Inflammatory macrophage treated with lipopolysaccharide for 4 hours (primary cell): ENCODE results near the gene RNPEPL1.
"Not testable (repeated sequence)": the region's sequence is repeated elsewhere in the genome, so short reads cannot be mapped to it uniquely, and the experiment has no call there.

Experiments
- DNase-seq: peaks from one replicate; pipeline ENCODE4 v3.0.0-alpha.2; 2020

Gene RNPEPL1

DNA sequence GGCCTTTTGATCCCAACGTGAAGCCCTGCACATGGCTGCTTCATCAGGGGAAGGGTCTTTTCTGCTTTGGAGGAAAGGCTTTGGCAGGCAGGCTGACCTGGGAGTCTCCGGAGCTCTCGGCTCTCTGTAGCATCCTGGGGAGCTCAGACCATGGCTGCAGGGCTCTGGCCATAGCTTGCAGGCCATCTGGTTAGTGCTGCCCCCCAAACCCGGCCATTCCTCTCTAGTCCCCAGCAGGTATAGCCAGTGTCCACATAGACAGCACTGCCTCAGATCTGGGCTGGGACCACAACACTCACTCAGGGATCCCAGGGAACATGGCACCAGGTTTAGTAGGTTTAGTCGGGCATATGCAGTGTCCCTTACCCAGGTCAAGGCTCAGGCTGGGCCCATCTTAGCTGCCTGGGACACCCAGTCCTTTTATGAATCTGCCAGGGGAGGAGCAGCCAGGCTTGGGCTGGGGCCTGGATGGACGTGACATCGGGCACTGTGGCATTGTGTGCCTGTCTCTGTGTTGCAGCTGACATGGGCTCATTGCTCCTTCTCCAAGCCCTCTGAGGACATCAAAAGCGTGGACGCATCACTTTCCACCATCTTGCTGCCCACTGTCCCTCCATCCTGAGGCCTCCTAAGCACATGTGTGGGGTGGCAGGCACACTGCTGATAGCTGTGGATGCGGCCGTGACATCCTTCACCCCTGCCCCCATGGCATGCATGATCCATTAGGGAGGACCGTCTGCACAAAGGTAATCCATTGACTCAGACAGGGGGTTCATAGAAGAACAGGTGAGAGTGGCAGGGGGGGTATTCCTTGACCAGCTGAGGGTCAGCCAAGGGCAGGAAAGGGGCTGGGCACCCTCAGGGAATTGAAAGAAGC lies 37.8 kb downstream of the RNPEPL1 start:
- no peak for DNase-seq

DNA sequence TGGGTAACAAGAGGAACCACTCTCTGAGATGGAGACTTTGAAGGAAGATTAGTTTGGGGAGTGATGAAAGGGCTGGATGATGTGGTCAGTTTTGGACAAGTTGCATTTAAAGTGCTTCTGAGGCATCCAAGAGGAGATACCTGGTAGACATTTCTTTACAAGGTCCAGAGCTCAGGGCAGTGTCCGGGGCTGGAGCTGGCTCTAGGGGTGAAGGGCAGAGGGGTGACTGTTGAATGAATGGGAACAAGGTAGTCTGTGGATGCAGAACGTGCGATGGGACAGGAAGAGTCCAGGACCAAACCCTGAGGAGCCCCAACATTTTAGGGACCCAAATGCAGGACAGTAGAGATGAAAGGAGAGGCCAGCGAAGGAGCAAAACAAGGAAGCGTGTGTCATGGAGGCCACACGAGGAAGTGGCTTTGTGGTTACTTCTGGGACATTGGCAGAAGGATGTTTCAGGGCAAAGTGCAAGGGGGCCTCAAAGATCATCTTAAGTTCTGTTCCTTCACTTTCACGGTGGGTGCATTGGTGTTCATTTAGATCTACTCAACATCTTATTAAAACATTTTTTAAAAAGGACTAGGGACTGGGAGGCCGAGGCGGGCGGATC lies 43.4 kb downstream of the RNPEPL1 start:
- DNase-seq, result peak; percentile 73

DNA sequence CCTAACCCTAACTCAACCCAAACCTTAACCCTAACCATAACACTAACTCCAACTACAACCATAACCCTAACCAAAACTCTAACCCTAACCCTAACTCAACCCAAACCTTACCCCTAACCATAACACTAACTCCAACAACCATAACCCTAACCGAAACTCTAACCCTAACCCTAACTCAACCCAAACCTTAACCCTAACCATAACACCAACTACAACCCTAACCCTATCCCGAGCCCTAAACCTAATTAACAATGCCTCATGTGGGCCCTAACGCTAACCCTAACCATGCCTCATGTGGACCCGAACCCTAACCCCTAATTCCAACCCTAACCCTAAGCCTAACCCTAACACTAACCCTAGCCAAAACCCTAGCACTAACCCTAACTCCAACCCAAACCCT lies 45.5 kb downstream of the RNPEPL1 start:
- DNase-seq, result no peak

DNA sequence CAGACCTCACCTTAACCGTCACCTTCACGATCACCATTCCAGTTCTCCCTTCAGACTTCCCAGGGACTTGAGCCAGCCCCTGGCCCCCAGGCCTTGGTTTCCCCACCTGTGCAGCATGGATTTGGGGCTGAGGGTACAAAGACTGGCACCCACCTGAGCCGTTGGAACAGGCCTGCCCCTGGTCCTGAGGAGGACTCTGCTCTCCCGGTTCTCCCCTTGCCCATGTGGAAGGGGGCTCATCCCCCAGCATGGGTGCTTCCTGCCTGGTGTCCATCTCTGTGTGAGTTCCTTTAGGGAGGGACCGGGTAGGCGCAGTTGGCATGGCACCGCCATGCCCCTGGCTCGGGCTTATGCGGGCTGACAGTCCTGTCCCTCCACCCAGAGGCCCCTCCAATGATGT lies 46.1 kb downstream of the RNPEPL1 start:
- no peak for DNase-seq

DNA sequence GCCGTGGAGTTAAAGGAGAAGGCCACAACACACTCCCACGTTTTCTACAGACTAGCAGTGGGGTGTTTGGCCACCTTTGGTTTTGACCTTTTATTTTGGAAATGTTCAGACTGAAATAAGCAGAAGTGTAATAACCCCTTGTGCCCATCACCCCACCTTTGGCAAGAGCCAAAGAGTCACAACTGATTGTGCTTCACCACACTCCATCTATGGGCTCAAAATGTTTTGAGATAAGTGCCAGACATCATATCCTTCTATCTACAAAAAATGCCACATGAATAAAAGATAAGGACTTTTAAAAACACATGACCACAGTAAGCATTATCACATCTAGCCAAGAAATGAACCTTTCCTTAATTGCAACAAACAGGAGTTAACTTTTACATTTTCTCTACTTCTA lies 47.1 kb downstream of the RNPEPL1 start:
- no peak for DNase-seq

DNA sequence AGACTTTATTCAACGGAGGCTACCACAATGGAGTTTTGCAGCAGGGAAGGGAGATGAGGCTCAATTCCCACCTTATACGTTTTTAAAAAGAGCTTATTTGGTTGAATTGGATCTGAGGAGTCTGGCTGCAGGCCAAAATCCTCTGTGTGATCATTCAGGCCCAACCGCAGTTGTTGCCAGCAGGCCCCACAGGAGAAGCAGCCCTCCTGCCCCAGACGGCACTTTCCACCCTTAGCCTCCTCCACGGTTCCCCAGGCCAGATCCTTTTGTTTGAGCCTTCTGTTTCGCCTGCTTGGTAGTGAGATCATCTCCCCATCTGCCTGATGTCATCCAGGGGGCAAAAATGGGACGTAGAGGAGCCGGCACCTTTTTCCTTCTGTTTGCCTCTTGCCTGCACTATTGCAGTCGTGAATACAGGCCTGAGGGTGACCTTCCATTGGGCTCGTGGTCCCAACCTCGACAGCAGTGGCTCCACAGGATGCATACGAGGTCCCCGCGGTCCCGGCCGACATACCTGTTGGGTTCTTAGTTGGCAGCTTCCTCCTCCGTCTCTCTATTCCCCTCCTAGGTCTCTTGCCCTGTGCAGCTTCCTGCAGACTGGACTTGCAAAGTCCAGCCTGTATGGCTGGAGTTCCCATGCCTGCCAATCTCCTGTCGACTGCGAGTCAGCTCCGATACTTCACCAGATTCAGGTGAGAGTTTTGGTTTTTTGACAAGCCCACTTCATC lies 47.7 kb downstream of the RNPEPL1 start:
- DNase-seq, result no peak

DNA sequence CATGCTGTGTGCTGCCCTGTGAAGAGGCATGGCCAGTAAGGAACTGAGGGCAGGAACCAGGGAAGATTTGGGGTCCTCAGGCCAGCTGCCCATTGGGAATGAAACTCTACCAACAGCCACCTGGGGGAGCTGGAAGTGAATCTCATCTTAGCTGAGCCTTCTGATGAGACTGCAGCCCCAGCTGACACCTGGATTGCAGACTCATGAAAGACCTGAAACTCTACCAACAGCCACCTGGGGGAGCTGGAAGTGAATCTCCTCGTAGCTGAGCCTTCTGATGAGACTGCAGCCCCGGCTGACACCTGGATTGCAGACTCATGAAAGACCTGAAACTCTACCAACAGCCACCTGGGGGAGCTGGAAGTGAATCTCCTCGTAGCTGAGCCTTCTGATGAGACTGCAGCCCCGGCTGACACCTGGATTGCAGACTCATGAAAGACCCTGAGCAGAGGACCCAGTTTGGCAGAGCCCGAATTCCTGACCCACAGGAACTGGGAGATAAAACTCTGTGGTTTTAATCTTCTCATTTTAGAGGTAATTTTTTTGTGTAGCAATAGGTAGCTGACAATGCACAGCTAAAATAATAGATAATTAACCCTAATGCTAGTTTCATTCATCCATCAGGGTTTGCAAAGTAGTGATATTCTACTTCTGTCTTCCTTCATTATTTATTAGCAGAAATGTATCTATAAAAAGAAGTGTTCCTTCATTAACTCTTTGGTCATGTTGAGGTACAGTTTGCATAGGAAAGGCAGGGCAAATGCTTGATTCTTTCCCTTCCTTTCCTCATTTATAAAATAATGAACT lies 48.8 kb downstream of the RNPEPL1 start:
- not testable (repeated sequence) for DNase-seq

DNA sequence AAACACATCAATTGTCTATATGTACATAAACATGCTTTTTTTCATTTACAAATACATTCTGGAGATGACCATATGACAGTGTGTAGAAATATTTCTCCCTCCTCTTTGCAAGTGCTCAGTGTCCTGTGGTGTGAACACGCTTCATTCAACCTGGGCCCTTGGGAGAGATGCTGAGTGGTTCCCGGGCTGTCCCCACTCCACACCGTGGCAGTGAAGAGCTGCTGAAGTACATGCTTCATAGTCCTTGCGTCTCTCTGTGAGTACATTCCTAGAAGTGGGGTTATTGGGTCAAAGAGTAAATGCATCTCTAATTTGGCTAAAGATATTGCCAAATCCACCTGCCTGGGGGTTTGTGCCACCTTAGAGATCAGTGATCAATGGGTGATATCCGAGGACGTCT lies 50.5 kb downstream of the RNPEPL1 start:
- DNase-seq, result no peak

DNA sequence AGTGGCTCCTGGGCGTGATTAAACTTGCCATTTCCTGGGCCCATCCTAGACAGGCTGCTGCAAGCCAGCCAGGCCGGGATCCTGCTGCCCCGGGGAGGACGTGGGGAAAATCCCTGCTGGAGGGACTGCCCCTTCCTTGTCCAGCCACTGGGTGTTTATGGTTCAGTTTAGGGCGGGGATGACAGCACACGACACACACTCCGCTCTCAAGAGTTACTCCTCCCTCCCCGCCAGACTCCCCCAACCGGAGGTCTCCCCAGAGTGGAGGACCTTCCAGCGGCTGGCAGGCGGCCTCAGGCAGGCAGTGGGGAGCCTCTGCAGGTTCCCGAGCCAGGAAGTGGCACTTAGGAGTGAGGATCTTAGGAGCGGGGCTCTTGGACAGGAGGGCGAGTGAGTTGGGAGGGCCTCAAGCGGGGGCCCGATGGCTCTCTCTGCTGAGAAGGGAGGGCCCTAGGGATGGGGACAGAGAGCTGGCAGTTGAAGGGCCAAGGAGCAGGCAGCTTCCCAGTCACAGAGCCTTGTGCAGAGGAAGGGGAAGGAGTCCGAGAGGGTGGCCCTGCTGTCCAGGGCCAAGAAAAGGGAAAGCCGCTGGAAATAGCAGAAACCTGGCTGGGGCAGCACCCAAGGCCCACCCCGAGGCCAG lies 51.3 kb downstream of the RNPEPL1 start:
- peak; percentile 84 for DNase-seq

DNA sequence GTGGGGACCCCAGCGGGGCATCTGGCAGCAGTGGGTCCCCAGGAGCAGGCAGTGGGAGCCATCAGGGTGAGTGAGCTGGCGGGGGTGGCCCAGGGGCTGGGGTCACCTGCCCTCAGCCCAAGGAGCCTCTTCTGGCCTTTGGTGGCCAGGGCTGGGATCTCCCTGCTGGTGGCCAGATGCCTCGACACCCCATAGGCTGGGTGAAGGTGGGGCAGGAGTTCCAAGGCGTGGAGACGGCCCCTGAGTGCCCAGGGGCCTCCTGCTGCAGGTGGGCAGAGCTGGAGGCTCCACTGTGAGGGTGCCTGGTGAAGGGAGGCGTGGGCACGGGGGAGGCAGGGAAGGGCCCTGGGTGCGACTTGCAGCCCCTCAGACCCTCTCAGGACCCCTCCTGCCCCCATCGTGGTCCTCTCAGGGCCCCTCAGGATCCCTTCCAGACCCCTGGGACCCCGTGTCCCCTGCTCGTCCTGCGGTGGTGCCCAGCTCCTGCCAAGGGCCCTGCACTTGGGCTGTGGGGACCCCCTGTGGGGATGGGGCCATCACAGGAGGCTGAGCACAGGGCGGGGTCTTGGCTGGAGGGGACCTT lies 52.0 kb downstream of the RNPEPL1 start:
- no peak for DNase-seq

DNA sequence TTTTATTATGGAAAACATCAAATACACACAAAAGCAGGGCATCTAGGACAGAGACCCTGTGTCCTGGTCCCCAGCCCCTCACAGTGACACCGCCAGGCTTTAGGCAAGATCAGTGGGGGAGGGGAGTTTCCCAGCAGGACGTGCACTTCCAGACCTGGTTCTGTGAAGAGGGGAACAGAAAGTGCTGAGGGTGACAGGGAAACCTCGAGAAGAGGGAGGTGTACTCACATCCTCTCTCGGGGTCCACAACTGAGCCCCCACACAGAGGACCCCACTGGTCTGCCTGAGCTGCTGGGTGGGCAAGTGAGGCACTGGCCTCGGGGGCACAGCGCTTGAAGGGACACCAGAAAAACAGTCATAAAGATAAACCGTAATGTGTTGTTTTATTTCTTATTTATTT lies 52.6 kb downstream of the RNPEPL1 start:
- DNase-seq, result peak; percentile 69

DNA sequence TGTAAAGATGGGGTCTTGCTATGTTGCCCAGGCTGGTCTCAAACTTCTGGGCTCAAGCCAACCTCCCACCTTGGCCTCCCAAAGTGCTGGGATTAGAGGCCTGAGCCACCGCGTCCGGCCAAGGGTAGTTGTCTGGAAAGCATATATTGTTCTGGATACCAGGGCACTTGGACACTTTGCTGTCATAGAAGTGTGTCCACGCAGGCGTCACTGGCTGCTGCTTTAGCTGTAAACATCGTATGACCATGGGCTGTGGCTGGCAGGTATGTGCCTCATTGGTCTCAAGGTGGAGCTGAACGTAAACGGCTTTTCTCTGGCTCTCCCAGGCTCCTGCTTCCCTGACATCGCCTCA lies 53.8 kb downstream of the RNPEPL1 start:
- no peak for DNase-seq

DNA sequence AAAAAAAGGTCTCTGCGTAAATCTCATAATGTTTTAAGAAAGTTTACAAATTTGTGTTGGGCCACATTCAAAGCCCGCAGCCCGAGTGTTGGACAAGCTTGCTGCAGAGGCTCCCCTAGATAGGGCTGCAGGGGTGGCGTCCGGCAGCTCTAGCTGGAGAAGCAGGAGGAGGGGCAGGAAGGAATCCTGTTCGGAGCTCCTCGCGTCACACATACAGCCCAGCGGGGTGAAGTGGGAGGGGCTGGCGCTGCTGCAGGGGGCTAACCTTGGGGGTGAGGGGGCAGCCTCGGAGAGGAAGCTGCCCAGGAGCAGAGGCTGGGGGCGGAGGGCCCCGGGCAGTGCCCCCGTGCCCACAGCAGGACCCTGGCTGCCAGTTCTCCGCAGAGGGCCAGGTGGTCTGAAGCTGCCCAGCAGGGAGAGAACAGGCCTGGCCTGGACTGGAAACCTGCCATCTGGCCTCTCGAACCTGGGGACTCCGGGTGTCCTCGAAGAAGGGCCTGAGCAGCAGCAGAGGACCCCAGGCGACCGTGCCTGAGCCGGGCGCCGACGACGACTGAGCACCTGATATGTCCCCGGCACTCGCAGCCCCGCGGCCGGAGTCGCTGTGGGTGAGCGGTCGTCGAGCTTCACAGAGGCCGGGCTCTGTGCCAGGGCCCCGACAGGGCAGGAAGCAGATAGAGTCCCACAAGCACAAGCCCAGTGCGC lies 54.4 kb downstream of the RNPEPL1 start:
- no peak for DNase-seq

DNA sequence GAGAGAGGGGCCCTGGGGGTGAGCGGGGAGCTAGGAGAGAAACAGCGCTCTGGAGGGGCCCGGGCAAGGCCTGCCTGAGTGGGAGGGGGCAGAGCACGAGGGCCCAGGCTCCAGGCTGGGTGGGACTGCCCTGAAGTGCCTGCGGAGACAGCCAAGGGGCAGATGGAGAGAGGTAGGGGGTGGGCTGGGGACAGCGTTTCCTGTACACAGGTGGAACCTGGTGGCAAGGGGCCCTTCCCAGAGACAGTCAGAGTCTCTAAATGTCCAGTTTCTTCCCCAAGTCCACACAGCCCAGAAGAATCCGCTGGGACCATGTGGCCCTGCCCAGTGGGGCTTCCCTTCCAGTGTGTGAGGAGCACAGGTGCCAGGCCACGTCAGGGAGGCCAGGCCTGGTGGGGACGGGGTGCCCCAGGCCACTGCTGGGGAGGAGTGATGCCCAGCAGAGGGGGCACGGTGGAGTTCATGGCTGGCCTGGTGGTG lies 55.3 kb downstream of the RNPEPL1 start:
- DNase-seq, result no peak

DNA sequence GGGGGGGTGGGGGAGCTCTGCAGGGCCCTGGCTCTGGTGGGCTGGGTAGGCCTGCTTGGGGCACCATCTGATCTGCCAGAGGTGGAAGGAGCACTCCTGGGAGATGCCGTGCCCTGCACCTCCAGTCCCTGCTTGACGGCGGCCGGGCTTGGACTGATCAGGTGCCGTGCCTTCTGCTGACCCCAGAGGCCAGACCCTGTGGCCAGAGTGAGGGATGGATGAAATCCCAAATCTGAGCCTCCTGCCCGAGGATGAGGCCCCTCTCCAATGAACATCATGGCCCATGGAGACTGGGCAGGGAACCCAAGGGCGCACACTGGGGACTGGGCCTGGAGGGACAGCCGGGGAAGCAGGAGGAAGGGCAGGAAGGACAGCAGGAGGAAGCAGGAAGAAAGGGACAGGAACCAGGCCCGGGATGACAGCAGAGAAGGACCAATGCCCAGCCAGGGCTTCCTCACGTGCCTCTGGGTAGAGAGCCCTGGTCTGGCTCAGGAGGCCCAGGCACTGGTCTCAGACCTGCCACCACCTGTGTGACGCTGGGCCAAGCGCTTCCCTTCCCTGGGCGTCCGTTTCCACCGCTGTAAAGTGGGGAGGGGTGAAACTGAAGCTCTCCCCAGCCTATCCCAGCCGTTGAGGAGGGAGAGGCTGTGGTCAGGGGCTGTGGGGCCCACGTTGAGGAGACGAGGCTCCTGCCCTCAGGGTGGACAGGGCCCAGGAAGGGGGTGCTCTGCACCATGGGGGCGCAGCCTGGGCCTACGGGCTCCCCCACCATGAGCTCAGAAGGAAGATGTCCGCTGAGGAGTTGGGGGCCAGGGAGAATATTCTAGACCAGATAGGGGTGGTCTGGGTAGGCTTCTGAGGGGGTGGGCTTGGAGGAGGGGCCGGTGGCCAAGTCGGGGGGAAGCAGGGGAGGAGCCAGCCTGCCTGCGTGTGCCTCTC lies 56.0 kb downstream of the RNPEPL1 start:
- peak; percentile 37 for DNase-seq

DNA sequence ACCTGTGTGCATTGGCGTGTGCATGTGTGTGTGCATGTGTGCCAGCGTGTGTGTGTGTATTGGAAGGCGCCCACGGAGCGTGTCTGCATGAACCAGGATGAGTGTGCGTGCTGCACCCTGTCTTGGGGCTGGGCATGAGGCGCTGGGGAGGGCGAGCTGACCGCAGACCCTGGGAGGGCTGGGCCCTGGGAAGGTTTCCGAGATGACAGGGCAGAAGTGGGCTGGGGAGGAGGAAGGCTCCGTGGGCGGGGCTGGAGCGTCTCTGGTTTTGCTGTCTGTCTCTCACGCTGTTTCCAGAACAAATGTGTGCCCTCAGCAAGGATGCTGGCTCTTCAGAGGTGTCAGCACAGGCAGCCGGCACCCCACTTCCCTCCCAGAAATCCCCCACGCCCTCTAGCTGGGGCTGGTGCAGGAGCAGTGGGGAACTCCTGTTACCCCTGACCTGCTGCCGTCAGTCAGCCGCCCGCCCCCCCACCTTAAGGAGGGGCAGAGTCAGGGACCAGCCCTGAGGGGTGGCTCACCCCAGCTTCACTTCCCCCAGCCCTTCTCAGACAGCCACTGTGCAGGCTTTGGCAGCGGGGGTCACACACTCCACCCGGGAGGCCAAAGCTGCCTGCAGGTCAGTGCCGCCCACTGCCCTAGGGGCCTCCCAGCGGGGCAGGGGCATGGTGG lies 56.8 kb downstream of the RNPEPL1 start, which contains the start of gene GPR35:
Gene GPR35 (plus strand): TSS at position 531 of the 672 bp plus-strand sequence. CDS start 4,473 bp downstream, outside the sequence.
- peak; percentile 87 for DNase-seq

DNA sequence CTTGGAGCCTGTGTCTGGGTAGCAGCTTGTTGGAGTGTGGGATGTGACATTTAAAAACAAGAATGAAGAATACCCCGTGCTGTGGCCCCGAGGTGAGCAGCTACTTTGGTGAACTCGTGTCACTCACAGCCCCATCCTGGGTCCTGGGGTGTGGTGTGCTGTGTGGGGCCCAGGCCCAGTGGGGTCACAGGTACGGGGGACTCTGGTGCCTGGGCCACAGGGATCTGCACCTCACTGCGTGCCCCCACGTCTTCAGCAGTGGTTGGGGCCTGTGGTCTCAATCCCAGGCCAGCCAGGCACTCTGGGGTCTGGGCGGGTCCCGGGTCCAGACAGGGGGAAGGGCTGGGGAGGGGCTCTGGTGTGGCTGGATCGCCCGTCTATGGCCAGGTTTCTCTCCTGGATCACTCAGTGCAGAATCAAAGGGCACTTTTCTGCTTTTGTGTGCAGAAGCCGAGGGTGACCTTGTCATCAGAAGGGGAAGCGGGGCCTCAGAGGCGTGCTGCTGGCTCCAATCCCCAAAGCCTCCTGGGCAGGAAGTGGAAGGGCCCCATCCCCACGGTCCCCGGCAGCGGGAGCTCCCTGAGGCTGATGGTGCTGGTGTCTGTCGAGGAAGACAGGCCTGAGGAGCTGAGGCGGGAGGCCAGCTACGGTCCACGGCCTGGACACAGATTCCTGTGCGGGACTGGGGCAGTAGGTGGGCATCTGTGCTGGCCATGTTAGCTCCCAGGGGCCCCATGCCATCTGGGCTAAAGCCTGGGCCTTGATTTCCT lies 58.4 kb downstream of the RNPEPL1 start:
- peak; percentile 65 for DNase-seq

DNA sequence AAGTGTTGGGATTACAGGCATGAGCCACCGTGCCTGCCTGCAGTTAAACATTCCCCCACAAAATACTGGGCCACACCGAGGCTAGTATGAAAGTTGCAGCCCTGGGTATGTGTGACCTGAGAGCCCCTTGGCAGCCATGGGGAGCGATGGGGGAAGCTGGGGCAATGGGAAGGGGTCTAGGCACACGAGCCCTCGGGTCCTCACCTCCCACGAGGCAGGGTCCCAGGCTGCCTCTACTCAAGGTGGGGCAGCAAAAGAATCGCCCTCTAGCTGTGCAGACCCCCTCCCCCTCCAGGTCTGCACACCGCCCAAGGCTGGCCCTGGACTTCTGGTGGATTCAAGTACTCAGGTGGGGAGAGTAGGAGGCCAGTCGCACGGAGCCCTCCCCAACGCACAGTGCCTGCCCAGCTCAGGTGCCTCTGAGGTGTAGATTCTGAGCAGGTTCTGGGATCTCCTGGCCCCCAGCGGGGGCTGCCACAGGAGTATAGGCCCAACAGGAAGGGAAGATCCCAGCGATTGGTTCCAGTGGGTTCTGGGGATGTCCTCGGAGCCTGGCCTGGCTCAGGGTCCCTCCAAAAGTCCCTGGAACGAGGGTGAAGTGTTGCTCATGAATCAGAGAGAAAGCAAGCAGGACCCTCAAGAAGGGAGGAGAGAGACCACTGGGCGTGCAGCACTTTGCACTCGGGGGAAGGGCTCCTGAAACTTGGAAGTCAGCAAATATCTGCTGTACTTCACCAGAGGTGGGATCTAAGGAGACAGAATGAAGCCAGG lies 59.6 kb downstream of the RNPEPL1 start:
- no peak for DNase-seq
